Brain pericyte (primary cell): ENCODE results near the gene WDR82.

Source experiments
- DNase-seq: peaks from one replicate; pipeline ENCODE4 v3.0.0-alpha.2; 2012; ENCODE audit warnings: low read depth, low spot score

WDR82 gene

DNA sequence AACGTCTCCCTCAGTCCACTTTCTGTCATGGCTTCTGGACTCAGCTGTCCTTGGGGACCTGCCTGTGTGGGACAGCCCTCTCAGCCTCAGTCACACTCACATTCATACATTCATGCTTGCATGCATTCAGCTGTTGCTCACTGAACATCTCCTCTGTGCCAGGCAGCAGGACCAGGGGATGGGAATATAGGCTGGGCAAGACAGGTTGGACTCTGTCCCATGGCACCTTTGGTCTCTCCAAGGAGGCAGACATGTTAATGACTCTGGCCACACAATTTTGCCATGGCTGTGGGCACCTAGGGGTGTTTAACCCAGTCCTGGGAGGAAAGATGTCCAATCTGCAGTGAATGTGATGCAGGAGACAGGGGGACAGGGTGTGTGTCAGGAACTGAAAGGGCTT lies 29.9 kb upstream of the WDR82 start:
- DNase-seq = no peak

DNA sequence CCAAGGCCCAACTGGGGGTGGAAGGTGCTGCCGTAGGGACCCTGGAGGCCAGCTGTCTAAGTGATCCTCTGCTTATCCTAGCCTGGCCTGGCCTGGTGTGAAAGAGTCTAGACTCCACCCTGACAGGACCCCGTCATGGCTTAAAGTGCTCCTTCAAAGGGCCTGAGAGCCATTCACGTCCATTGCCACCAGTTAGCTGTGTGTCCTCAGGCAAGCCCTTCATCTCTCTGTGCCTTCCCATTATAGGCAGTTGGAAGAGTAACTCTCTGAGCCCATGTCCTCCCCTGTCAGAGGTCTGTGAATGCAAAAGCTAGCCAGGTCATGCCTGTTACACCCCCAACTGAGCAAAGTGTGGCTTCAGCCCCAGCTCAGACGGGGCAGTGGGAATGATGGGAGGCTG lies 28.5 kb upstream of the WDR82 start:
- no peak for DNase-seq

DNA sequence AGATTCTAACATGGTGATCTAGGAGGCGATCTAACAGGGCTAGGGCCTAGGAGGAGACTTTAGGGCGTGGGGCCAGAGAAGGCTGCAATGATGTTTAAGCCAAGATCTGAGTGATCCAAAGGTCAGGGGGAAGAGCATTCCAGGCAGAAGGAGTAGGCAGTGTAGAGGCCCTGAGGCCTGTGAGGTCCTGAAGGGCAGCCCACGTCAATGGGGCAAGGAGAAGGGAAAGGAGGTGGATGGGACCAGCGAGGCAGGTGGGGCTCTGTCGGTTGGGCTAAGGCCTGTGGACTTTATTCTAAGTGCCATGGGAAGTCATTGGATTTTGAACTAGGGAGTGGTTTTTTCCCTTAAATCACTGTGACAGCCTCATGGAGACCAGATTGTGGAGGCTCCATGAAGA lies 27.5 kb upstream of the WDR82 start:
- no peak for DNase-seq

DNA sequence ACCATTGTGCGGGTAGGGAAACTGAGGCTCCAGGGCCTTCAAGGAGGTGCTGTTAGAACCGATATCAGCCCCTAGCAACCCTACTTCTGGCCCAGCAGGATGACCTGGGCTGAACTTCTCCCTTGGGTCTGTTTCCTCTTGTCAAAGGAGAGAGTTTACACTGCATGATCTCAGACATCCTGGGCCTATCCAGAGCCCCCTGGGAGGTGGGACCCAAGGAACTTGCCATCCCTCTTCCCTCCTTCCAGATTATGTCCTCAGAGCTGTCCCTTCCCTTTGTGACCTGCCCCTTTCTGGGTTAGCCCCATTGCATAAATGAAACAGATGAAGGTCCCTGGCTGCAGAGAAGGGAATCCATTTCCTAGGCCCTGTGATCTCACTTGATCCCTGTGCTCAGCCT lies 25.4 kb upstream of the WDR82 start:
- no peak for DNase-seq

DNA sequence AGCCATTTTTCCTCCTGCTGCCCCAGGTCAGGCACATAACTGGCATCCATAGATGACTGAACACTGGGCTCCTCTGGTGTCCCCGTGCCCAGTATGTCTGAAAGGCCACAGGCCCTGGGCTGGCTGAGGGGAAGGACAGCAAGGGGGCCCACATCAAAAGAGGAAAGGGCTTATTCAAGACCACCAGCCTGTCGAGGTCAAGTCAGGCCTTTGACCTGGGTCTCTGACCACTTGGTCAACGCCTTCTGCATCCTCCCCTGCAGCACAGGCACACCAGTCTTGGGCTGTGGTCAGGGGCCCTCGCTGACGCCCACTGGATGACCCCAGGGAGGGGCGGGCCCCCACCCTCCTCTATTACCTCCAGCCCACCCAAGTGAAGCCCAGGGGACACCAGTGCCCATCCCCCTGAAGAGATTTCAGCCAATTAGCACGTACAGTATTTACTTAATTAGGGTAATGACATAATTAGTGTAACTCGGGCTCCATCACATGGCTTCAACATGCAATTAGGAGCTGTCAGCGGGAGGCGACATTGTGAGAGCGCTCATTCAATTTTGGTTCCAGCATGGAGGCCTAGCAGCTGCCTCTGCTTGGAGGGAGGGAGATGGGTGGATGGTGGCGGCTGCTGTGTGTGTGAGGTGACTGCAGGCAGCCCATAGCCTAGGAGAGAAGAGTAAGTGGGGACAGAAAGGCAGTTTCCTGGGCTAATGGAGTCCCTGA lies 24.1 kb upstream of the WDR82 start:
- no peak for DNase-seq

DNA sequence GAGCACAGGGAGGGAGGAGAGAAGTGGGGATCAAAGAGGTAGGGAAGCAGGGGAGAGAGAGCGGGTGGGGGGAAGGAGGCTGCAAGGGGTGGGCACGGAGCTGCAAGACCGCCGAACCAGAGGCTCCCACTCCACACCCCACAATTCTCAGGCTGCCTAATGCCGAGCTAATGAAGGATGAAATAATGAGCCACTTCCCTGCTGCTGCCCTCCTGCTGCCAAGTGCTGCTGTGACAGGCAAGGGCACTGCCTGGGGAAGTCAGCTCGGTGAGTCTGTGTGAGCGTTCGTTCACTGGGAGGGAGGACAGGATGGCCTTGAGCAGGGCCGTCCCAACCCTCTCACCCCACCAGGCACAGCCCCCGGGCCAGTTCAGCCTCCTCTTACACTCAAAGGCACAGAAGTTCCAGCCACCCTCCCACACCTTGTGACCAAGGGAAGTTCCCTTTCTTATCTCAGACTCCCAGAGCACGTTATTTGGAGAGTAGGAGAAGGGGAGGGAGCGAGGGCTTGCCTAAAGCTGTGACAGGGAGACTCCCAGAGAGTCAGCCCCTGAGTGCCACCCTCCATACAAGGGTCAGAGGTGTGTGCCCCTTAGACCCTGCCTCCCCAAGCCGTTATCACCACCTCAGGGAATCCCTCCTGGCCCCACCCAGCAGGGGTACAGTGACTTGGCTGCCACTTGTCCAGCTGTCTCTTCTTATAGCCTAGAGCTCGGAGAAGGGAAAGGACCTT lies 21.6 kb upstream of the WDR82 start:
- no peak for DNase-seq

DNA sequence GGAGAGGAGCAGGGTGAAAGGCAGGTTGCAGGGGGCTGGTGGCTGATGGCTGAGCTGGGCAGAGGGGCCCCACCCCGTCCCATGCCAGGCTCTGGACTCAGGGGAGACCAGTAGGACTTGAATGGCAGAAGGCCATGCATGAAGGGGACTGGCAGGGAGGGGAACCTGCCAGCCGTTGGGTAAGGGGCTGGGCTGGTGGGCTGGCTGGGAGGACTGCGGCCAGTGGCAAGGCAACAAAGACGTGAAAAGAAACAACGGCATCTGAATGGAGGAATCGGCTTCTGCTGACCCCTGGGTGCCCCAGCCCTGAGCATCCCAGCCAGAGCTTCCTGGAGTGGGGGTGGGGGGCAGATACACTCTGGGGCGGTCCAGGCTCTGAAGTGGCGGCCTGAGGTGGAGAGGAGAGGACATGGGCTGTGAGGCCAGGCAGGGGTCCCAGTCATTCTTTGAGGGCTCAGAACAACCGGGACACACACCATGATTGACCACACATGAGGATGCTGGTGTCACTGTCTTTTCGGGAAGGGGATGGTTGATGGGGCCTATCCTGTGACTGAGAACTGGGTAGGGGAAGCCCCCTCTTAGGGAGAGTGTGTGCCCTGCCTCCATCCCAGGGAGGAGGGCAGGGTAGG lies 20.9 kb upstream of the WDR82 start:
- DNase-seq = no peak

DNA sequence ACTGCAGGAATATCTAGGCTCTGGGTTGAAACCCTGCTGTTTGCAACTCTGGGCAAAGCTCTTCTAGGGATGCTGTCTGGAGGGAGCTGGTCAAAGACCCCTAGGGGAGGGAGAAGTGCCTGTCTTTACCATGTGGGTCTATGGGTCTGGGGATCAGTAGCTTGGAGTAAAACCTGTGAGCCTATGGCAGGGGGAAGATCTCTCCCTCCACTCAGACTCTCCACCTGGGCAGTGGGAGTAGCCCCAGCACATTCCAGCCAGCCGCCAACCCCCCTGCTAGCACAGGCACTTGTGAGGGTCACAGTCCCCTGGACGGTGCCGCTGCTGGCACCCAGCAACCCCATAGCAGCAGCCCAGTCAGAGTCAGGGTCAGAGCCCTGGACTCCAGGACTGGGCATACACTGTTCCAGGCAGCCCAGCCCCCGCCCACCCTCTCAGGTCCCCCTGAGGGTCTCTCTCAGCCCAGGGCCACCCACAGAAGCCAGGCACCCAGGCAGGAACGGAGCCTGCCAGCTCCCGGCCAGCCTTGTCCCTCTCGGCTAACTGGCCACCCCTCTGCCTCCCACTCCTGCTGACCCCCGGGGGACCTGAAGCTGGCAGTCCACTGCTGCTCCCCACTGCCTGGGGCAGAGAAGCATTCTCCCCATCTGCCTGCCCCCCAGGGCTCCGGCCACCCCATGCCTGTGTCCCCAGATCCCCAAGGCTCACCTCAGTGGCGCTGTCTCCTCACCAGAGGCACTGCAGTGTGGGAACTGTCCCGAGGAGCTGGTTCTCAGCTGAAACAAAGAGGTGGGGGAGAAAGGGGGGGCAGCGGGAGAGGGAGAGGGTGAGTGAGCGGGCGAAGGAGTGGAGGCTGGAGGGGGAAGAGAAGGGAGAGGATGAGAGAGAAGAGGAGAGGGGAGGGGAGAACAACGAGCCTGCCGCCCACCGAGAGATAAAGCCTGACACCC lies 20.0 kb upstream of the WDR82 start:
- no peak for DNase-seq

DNA sequence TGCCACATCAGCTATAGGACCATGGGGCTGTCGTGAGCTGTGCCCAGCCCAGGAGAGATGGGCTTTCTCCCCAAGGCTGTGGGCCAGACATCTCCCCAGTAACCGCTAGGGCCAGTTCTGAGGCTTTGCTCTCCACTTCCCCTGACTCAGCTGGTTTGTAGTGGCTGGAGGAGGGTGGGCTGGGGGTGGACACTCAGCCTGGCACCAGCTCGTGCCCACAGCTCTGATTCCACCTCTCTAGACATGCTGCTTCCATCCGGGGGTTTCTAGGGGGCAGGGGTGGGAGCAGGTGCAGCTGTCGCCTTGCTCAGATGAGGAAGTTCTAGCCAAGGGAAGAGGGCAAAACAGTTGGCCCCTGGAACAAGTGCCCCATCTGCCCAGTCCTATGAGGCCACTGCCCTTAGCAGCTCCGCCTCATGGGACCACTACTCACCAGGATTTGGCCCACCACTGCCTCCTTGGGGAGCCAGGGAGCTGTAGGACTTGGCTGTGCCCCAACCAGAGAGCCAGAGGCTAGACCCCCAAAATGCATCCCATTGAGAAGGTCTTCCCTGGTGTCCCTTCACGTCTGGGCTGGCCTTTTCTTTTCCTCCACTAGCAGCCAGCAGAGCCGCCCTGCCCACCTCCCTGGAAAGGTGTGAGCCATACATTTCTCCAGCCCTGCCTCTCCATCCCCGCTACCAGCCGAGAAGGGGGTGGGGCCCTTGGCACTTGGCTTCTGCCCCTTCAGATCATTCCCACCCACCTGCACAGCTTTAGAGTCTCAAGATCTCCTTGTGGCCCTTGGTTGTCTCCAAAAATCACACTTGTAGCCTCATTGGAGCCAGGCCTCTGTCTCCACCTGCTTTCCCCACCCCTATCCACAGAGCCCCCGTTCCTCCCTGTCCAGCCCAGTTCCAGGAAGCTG lies 19.0 kb upstream of the WDR82 start:
- no peak for DNase-seq

DNA sequence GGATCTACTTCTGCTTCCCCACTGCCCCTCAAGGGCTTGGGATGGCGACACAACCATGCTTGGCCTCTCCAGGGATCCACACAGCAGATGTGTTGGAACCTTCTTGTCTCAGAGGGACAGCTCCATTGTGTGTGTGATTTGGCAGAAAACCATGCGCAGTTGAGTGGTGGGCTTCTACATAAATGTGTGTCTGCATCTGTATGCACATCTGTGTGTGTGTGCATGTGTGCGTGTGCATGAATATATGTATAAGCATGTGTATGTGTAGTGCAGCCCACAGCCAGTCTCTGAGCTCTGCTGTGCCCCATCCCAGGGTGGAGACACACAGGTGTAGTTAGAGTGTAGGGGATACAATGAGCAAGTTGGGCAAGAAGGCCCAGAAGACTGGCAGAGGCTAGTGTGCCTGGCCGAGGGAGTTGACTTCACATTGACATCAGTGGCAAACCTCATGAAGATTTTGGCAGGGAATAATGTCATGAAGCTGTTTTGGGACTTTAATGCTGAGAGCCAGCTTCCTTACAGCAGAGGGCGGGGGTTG lies 17.3 kb upstream of the WDR82 start:
- no peak for DNase-seq

DNA sequence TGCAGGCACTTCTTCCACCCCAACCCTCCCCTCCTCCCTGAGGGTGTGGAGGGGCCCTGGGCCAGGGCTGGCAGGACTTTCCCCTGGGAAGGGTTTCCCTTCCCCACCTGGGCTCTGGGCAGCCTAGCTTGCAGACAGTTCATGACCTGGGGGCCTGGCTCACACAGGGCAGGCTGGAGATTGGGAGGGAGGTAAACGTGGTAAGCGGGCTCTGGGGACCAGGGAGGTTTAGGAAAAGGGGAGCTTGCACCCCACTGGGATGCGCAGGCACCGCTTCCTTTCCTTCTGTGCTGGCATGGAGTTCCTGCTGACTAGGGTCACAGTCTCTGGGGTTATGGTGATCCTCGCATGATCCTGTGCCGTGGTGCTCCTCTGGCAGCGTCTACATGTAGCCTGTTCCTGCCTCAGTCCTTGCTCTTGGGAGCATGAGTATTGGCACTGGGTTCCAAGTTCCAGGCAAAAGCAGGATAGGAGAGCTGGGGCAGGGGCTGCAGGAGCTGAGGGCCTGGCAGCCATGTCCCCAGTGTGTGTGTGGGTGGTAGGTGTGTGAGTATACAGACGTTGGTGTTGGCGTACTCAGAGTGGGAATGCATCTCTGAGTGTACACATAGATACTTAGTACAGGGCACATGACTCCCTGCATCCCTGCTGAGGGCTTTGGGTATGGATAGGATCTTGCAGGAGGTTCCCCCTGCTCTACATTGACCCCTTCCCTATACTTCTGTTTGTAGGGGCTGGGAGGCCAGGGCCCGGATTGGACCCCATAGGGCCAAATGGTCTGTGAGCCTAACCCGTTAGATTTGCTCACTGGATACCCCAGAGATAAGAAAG lies 16.1 kb upstream of the WDR82 start:
- DNase-seq = no peak

DNA sequence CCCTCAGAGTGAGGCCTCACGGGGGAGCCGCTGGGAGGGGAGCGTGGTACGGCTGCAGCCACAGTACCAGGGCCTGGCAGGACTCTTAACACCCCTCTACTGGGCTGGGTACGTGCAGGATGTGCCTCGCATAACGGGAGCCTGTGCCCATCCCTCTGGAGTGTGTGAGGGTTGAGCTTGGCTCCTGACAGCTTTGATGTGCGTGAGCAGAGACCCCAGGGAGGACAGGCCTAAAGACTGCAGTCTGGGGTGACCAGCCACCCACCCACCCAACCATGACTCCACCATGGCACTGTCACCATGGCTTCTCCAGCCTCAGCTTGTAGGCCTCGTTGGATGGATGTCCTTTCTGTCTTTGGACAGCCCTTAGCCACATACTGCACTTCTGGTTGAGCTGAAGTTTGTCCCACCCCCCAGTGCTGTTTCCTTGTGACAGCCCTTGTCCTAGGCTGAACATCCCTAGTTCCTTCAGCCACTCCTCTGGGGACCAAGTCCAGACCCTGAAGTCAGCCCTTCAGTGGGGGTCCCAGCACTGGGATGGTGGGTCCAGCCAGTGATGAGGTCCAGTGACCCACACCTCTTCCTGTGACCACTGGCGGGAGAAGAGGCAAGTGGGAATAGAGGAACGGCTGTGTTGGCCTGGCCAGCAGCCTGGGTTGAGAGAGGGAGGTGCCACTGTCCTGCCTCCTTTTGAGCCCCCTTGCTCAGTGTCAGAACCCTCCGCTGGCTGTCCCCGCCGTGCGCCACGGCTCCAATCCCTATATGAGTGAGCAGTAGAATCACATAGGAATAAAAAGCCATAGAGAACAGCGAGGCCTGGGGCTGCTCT lies 15.3 kb upstream of the WDR82 start:
- no peak for DNase-seq

DNA sequence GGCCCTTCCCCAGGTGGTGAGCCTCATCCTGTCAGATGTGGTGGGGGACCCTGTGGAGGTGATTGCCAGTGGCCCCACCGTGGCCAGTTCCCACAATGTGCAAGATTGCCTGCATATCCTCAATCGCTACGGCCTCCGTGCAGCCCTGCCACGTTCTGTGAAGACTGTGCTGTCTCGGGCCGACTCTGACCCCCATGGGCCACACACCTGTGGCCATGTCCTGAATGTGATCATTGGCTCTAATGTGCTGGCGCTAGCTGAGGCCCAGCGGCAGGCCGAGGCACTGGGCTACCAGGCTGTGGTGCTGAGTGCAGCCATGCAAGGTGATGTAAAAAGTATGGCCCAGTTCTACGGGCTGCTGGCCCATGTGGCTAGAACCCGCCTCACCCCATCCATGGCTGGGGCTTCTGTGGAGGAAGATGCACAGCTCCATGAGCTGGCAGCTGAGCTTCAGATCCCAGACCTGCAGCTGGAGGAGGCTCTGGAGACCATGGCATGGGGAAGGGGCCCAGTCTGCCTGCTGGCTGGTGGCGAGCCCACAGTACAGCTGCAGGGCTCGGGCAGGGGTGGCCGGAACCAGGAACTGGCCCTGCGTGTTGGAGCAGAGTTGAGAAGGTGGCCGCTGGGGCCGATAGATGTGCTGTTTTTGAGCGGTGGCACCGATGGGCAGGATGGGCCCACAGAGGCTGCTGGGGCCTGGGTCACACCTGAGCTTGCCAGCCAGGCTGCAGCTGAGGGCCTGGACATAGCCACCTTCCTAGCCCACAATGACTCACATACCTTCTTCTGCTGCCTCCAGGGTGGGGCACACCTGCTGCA lies 14.0 kb upstream of the WDR82 start:
- DNase-seq = no peak

DNA sequence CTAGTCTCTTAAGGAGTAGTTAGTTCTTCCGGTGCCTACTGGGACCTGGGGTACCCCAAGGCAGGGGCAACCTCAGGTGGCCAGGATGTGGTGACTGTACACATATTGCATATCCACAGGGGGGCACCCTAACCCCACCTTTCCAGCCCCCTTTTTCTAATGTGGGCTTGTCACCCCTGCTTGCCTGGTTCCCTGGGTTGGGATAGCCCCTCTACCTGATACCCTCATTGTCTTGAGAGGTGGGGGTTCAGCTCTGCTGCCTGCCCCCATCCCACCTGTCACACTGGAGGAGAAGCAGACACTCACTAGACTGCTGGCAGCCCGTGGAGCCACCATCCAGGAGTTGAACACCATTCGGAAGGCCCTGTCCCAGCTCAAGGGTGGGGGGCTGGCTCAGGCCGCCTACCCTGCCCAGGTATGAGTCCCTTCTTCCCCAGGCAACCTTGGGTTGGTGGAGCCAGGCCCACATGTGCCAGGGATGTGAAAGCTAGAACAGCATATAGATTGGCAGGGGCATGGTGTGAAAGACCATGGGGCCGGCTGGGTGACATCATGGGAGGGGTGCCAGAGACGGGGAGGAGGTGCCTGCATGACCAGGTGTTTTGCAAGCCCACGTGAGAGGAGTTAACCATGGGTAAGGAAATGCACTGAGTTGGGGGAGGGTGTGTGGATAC lies 13.2 kb upstream of the WDR82 start:
- no peak for DNase-seq

DNA sequence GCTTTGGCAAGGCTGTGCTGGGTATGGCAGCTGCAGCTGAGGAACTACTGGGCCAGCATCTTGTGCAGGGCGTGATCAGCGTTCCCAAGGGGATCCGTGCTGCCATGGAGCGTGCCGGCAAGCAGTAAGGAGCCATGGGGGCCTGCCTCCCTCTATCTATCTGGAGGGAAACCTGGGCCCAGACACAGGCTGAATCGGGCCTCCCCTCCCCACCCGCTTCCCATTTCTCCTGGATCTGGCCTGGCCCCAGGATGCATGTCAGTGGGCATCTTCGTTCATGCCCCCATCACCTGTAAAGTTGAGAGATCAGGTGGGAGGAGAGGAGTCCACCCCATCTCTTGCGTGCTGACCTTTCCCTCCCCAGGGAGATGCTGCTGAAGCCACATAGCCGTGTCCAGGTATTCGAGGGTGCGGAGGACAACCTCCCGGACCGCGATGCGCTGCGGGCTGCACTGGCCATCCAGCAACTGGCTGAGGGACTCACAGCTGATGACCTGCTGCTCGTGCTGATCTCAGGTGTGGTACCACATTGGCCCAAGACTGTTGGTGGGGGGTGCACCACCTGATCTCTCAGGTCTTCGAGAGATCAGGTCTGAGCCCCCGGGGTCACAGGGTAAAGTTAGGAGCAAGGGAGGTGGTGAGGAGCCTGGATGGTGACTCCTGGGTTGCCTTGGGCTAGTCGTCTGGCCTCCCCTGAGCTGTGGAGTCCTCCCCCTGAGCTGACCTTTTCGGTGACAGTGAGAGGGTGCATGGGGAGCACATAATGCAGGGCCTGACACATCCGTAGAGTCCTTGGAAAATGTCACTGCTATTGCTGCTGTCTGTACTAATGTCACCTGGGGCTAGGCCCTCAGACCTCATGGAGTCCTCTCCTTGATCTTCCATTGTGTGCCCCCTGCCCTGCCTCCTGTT lies 12.4 kb upstream of the WDR82 start:
- no peak for DNase-seq
